Gastrocnemius medialis (tissue), 4 donors: ENCODE results near the gene RTP5.

Experiments
- POLR2A ChIP-seq, 2 donors: fragments of 450-650 bp; IDR thresholded peaks; one replicate each; pipeline ENCODE4 v1.6.1; 2017; ENCODE audit warnings: antibody characterized with exemption in 2 of 2, mild to moderate bottlenecking in 2 of 2, moderate library complexity in 2 of 2
- TF ChIP-seq, protein P1 (sequence below), 5 experiments: fragments of 450-650 bp in 3 of 5; fragments of 200-600 bp in 2 of 5; sonication (generic) in 2 of 5; IDR thresholded peaks in 4 of 5; conservative IDR thresholded peaks in 1 of 5; 1 replicate in 4 of 5; 2 replicates in 1 of 5; pipeline ENCODE4 v1.5.1; 2016 to 2019; ENCODE audit warnings: antibody characterized with exemption in 5 of 5, mild to moderate bottlenecking in 3 of 5, moderate library complexity in 3 of 5

DNA sequence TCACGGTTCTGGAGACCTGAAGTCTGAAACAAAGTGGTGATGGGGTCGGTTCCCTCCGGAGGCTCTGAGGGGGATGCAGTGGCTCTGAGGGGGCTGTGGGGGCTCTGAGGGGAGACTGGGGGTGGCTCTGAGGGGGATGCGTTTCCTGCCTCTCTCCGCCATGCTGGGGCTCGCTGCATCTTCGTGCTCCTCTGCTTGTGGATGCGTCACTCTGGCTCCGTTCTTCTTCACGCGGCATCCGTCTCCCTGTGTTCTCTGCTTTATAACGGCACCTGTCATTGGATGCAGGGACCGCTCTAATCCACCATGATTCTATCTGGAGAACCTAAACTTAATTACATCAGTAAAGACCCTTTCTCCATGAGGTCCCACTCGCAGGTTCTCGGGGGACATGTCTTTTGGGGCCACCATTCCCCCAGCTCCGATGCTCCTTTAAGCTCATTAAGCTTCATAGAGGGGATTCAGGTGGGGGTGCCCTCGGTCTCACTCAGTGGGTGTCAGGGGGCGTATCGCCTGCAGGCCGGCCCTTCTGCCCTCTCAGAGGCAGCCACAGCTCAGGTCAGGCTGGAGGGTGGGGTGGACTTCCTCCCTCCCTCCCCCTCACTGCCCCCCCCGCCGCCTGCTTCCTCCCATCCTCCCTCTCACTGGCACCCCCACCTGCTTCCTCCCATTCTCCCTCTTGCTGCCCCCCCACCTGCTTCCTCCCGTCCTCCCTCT lies 18.4 kb downstream of the RTP5 start:
- TF ChIP-seq, protein P1, sequence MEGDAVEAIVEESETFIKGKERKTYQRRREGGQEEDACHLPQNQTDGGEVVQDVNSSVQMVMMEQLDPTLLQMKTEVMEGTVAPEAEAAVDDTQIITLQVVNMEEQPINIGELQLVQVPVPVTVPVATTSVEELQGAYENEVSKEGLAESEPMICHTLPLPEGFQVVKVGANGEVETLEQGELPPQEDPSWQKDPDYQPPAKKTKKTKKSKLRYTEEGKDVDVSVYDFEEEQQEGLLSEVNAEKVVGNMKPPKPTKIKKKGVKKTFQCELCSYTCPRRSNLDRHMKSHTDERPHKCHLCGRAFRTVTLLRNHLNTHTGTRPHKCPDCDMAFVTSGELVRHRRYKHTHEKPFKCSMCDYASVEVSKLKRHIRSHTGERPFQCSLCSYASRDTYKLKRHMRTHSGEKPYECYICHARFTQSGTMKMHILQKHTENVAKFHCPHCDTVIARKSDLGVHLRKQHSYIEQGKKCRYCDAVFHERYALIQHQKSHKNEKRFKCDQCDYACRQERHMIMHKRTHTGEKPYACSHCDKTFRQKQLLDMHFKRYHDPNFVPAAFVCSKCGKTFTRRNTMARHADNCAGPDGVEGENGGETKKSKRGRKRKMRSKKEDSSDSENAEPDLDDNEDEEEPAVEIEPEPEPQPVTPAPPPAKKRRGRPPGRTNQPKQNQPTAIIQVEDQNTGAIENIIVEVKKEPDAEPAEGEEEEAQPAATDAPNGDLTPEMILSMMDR (IDR thresholded peaks at IDR 0.05 in 4 of 5, conservative IDR thresholded peaks at IDR 0.05 in 1 of 5) = no peak
- TF ChIP-seq POLR2A (IDR thresholded peaks at IDR 0.05) = no peak
